HEK293 (cell line): ENCODE data around the gene CLPTM1.
A peak's percentile ranks its signal among the peaks of the same experiment; 100 is the strongest.

Experiments
- AEBP2 ChIP-seq: fragments of 450-650 bp; formaldehyde crosslinking; IDR thresholded peaks from 2 replicates; pipeline ENCODE4 v1.5.1; 2016; ENCODE audit warnings: missing biosample characterization, missing genetic modification characterization, borderline replicate concordance
- BCL11A ChIP-seq: fragments of 450-650 bp; formaldehyde crosslinking; IDR thresholded peaks from 2 replicates; pipeline ENCODE4 v1.5.1; 2016; ENCODE audit warnings: low read depth, missing biosample characterization, missing genetic modification characterization
- KLF7 ChIP-seq: fragments of 450-650 bp; formaldehyde crosslinking; IDR thresholded peaks from 2 replicates; pipeline ENCODE4 v1.5.1; 2016; ENCODE audit warnings: missing biosample characterization, missing genetic modification characterization, borderline replicate concordance
- PBX3 ChIP-seq: sonication (generic); formaldehyde crosslinking; IDR thresholded peaks from 2 replicates; pipeline ENCODE4 v1.8.1; 2022; ENCODE audit warnings: mild to moderate bottlenecking, moderate library complexity, missing genetic modification reagents
- SALL2 ChIP-seq: fragments of 450-650 bp; formaldehyde crosslinking; IDR thresholded peaks from 2 replicates; pipeline ENCODE4 v1.5.0; 2017; ENCODE audit warnings: missing biosample characterization, mild to moderate bottlenecking, missing genetic modification characterization, borderline replicate concordance
- WT1 ChIP-seq: fragments of 450-650 bp; formaldehyde crosslinking; IDR thresholded peaks from 2 replicates; pipeline ENCODE4 v1.5.1; 2016; ENCODE audit warnings: missing biosample characterization, missing genetic modification characterization
- ZBTB26 ChIP-seq: fragments of 450-650 bp; formaldehyde crosslinking; optimal IDR thresholded peaks from 2 replicates; pipeline ENCODE3; 2016; ENCODE audit warnings: missing biosample characterization, mild to moderate bottlenecking, missing genetic modification characterization
- ZBTB48 ChIP-seq: fragments of 450-650 bp; formaldehyde crosslinking; IDR thresholded peaks from 2 replicates; pipeline ENCODE4 v1.5.1; 2016; ENCODE audit warnings: missing biosample characterization, missing genetic modification characterization
- ZBTB49 ChIP-seq: fragments of 450-650 bp; formaldehyde crosslinking; IDR thresholded peaks from 2 replicates; pipeline ENCODE4 v1.5.1; 2016; ENCODE audit warnings: missing biosample characterization, missing genetic modification characterization, low read depth
- ZNF146 ChIP-seq: fragments of 450-650 bp; formaldehyde crosslinking; IDR thresholded peaks from 2 replicates; pipeline ENCODE4 v1.5.1; 2016; ENCODE audit warnings: missing biosample characterization, missing genetic modification characterization
- ZNF169 ChIP-seq: fragments of 450-650 bp; formaldehyde crosslinking; IDR thresholded peaks from 2 replicates; pipeline ENCODE4 v1.5.1; 2016; ENCODE audit warnings: missing biosample characterization, missing genetic modification characterization
- ZNF19 ChIP-seq: fragments of 450-650 bp; formaldehyde crosslinking; IDR thresholded peaks from 2 replicates; pipeline ENCODE4; 2016; ENCODE audit warnings: missing biosample characterization, missing genetic modification characterization, low read depth
- ZNF248 ChIP-seq: fragments of 450-650 bp; formaldehyde crosslinking; IDR thresholded peaks from 2 replicates; pipeline ENCODE4 v1.5.1; 2017; ENCODE audit warnings: missing biosample characterization, missing genetic modification characterization
- ZNF266 ChIP-seq: fragments of 450-650 bp; formaldehyde crosslinking; IDR thresholded peaks from 2 replicates; pipeline ENCODE4 v1.5.1; 2016; ENCODE audit warnings: missing biosample characterization, missing genetic modification characterization, low read depth
- ZNF366 ChIP-seq: fragments of 450-650 bp; formaldehyde crosslinking; conservative IDR thresholded peaks from 2 replicates; pipeline ENCODE4 v1.5.1; 2016; ENCODE audit warnings: missing biosample characterization, missing genetic modification characterization
- ZNF449 ChIP-seq: fragments of 450-650 bp; formaldehyde crosslinking; IDR thresholded peaks from 2 replicates; pipeline ENCODE4 v1.5.1; 2017; ENCODE audit warnings: missing biosample characterization, mild to moderate bottlenecking, missing genetic modification characterization, moderate library complexity
- ZNF544 ChIP-seq: fragments of 450-650 bp; formaldehyde crosslinking; IDR thresholded peaks from 2 replicates; pipeline ENCODE4 v1.5.0; 2017; ENCODE audit warnings: missing biosample characterization, missing genetic modification characterization
- ZNF555 ChIP-seq: fragments of 450-650 bp; formaldehyde crosslinking; conservative IDR thresholded peaks from 2 replicates; pipeline ENCODE4 v1.5.1; 2017; ENCODE audit warnings: missing biosample characterization, mild to moderate bottlenecking, missing genetic modification characterization, inconsistent platforms
- ZNF596 ChIP-seq: fragments of 450-650 bp; IDR thresholded peaks from 2 replicates; pipeline ENCODE4 v1.5.0; 2018; ENCODE audit warnings: missing biosample characterization, mild to moderate bottlenecking, missing genetic modification characterization, moderate library complexity
- ZNF623 ChIP-seq: fragments of 450-650 bp; formaldehyde crosslinking; IDR thresholded peaks from 2 replicates; pipeline ENCODE4 v1.5.1; 2016; ENCODE audit warnings: missing biosample characterization, missing genetic modification characterization
- ZNF624 ChIP-seq: fragments of 450-650 bp; formaldehyde crosslinking; IDR thresholded peaks from 2 replicates; pipeline ENCODE4 v1.5.1; 2017; ENCODE audit warnings: missing biosample characterization, missing genetic modification characterization
- ZNF639 ChIP-seq: fragments of 450-650 bp; formaldehyde crosslinking; IDR thresholded peaks from 2 replicates; pipeline ENCODE4 v1.5.1; 2016; ENCODE audit warnings: missing biosample characterization, missing genetic modification characterization
- ZNF701 ChIP-seq: fragments of 450-650 bp; formaldehyde crosslinking; IDR thresholded peaks from 2 replicates; pipeline ENCODE4 v1.5.1; 2016; ENCODE audit warnings: missing biosample characterization, missing genetic modification characterization
- ZNF747 ChIP-seq: fragments of 450-650 bp; formaldehyde crosslinking; IDR thresholded peaks from 2 replicates; pipeline ENCODE4 v1.5.1; 2016; ENCODE audit warnings: missing biosample characterization, missing genetic modification characterization
- ZNF843 ChIP-seq: fragments of 450-650 bp; formaldehyde crosslinking; IDR thresholded peaks from 2 replicates; pipeline ENCODE4 v1.5.1; 2016; ENCODE audit warnings: missing biosample characterization, missing genetic modification characterization
- ZSCAN5A ChIP-seq: fragments of 450-650 bp; formaldehyde crosslinking; IDR thresholded peaks from 2 replicates; pipeline ENCODE4 v1.5.1; 2016; ENCODE audit warnings: missing biosample characterization, missing genetic modification characterization
- ZXDB ChIP-seq: fragments of 450-650 bp; formaldehyde crosslinking; IDR thresholded peaks from 2 replicates; pipeline ENCODE4 v1.5.1; 2016; ENCODE audit warnings: missing biosample characterization, missing genetic modification characterization

The CLPTM1 gene

GRCh38 chr19:45038931-45039893 lies 84.0 kb downstream of the CLPTM1 start, which contains the start of gene CLASRP (continued):
- TF ChIP-seq ZNF639 (tag by site-specific recombination): no peak
- no peak for TF ChIP-seq ZNF266
- TF ChIP-seq ZNF624 (tag by site-specific recombination): no peak
- peak; percentile 91 for TF ChIP-seq ZXDB (tag by site-specific recombination)
- TF ChIP-seq ZNF19 (tag by site-specific recombination): no peak
- TF ChIP-seq ZBTB49 (tag by site-specific recombination): no peak
- TF ChIP-seq ZBTB26 (tag by site-specific recombination): peak; percentile 93
- no peak for TF ChIP-seq ZNF596
- TF ChIP-seq ZNF169: no peak
- TF ChIP-seq SALL2 (tag by site-specific recombination): no peak
- TF ChIP-seq ZNF747: no peak
- no peak for TF ChIP-seq ZBTB48
- no peak for TF ChIP-seq BCL11A (tag by site-specific recombination)
- TF ChIP-seq ZNF555 (tag by site-specific recombination): no peak
- no peak for TF ChIP-seq ZNF146 (tag by site-specific recombination)
- no peak for TF ChIP-seq ZNF248 (tag by site-specific recombination)
- TF ChIP-seq ZNF623 (tag by site-specific recombination): peak; percentile 28; the same call in 1 of the 2 replicates
- TF ChIP-seq ZNF366 (tag by site-specific recombination): no peak; the same call in 1 of the 2 replicates
- TF ChIP-seq ZSCAN5A (tag by site-specific recombination): no peak
- peak; percentile 48; the same call in 1 of the 2 replicates for TF ChIP-seq PBX3 (CRISPR knock-in tag)
- no peak for TF ChIP-seq AEBP2 (tag by site-specific recombination)
- no peak for TF ChIP-seq ZNF701 (tag by site-specific recombination)
- no peak for TF ChIP-seq ZNF449
- TF ChIP-seq ZNF544 (tag by site-specific recombination): no peak
- TF ChIP-seq KLF7: no peak
- peak; percentile 53; the same call in 1 of the 2 replicates for TF ChIP-seq ZNF843 (tag by site-specific recombination)
- TF ChIP-seq WT1 (tag by site-specific recombination): no peak; the same call in 1 of the 2 replicates
